HL-60/S4 treated with retinoic acid at 250 ng/mL for 4 days and 3 days (cell line): ENCODE data around the gene JUN.

Experiments
- in situ Hi-C: fragments of 300-500 bp; cut with MboI; formaldehyde crosslinking; loops from 2 replicates; pipeline ENCODE4 v1.7.0; 2022; ENCODE audit warnings: low sequenced_read_pairs

Gene JUN

DNA sequence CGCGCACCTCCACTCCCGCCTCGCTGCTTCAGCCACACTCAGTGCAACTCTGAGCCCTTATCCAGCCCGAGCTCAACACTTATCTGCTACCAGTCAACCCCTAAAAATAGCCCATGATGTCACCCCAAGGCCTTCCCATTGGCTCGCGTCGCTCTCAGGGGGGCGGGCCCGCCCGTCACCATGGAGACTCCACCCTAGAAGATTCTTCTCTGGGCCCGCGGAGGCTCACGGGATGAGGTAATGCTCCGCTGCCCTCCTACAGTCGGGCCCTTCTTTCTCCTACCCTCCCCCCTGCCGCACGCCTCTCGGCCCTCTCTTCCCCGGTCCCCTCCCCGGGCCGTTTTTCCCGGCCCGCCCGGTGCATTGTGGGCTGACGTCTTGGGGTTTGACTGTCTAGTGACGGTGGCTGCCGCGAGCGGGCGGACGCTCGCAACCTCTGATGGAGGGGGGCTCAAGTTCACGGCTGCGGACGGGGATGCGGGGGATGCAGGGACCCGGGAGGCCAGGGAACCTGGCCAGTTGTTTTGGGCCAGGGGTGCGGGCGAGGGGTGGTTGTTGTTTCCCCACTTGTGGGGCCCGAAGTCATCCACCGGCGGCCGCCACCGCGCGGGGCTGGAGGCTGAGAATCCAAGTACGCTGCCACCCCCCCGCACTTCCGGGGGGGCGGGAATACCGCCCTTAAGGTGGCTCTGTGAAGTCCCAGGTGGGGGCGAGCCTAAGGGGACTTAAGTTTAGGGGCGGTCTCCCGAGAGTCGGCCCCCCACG lies at the start of gene JUN:
Gene JUN, minus strand, starts transcription at position 55 of the 765 bp plus-strand sequence. CDS start 977 bp downstream, outside the sequence.
- in situ Hi-C loops: loop anchor here (25.0 kb wide), 1 partner anchor 503 kb away; the partner anchor contains the start of gene FGGY

DNA sequence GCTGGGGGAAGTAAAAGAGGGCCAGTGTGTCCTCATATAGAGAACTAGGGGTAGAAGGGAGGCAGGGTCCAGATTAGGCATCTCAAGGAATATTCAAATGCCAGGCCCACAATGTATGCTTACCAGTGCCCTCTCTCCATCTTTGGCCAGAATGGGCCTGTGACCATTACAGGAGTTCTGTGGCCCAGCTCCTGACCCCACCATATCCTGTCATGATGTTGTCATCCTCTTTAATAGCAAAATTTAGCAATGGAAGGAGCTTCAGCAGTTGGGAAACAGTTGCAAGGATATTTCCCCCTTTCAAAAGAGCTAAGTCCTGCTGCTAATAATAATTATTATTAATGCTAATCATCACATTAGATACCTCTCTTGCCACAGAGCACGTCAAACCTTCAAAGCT lies 49.3 kb upstream of the JUN start:
- in situ Hi-C loops: no loop called here

DNA sequence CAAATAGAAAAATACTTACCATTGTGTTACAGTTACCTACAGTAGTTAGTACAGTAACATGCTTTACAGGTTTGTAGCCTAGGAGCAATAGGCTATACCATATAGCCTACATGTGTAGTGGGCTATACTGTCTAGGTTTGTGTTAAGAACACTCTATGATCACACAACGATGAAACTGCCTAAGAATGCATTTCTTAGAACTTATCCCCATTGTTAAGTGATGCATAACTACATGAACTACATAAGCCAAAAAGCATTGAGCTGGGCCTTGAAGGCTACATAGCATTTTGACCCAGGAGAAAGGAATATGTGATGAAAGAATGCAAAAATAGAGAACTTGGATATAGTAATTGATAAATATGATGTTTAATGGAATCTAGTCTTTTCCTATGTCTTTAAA lies 46.4 kb upstream of the JUN start:
- in situ Hi-C loops: no loop called here

DNA sequence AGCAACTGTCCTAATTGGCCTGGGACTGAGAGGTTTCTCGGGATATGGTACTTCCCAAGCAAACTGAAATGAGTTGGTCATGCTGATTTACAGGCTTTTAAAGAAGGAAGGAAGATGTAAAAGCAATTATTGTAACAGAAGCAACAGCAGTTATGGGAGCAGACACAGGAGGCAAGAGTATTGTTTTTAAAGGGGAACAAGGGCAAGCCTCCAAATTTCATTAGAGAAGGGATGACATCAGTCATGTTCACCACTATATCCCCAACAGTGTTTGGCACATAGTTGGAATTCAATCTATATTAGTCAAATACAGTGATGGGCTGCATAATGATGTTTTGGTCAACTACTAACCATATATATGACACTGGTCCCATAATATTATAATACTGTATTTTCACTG lies 46.0 kb upstream of the JUN start:
- in situ Hi-C loops: no loop called here

DNA sequence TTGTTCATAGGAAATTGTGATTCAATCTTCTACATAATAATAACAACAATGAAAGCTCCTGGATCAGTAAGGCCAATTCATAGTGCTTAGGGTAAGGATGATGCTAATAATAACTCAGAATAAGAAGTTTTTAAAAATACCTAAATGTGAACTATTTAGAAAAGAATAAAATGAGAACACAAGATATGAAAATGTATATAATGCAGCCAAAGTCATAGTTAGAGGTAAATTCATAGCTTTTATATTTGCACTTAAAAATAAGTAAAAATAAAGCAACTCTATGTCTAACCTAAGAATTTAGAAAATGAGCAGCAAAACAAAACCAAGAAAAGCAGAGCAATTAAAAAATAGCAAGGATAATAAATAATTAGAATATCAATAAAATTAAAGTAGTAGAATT lies 43.5 kb upstream of the JUN start:
- in situ Hi-C loops: no loop called here

DNA sequence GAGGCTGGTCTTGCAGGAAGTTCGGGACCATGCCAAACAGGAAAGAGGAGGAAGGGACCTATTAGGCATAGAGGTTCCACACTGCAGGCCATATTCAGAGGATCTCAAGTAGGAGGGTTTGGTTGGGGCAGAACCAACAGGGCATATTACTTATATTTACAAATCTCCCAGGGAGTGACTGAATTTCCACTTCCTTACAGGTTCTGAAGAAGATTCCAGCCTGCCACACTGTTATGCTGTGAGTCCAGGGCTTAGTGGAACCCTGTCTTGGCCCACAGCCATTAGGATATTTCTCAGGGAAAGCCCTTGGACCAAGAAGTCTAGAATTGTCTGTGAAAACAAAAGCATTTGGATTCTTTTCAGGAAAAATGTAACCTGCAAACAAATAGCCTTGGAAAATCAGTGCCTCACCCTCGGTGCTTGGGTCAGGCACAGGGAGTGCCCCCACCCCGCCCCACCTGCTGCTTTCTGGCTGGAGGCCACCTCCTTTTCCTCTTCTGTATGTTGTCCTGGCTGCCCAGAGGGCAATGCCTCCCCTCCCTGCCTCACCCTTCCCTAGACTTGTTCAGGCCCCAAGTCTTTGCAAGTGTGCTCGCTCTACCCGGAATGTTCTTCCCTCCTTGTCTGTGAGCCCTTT lies 41.0 kb upstream of the JUN start:
- in situ Hi-C loops: no loop called here

DNA sequence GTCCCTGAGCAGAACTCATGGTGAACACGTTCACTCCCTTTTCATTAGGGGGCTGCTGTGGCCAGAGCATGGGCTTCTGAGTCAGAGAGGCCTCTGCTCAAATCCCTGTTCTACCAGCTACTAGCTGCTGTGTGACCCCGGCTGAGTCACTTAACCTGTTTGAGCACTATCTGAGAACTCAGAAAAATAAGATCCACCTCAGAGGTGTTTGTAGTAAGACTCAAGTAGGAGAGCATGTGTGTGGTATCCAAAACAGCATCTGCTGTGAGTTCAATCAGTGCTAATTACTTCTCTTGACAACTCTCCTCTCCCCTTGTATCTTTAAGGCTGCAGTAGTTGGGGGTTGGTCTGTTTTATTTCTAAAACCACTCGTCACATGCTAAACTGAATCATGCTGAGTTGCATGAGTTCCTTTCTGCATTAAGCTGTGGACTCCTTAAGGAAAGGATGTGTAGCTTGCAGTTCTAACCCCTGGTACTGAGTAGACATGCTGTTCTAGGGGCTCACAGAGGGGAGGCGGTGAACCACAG lies 39.7 kb upstream of the JUN start:
- in situ Hi-C loops: no loop called here

DNA sequence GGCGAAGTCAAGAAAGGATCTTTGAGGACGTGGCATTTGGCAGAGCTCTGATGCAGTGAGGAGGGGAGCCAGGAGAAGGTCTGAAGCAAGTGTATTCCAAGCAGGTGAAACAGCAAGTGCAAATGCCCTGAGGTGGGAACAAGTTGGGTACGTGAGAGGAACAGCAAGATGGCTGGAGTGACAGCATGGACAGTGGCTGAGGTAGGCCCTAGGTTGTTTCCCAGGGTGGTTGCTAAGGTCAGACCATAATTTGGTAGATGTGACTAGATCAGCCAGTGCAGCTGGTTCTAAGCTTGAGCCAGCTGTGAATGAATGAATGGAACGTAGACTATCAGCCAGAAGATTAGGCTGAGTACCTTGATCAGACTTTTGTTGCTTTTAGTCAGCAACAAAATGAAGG lies 37.5 kb upstream of the JUN start:
- in situ Hi-C loops: no loop called here

DNA sequence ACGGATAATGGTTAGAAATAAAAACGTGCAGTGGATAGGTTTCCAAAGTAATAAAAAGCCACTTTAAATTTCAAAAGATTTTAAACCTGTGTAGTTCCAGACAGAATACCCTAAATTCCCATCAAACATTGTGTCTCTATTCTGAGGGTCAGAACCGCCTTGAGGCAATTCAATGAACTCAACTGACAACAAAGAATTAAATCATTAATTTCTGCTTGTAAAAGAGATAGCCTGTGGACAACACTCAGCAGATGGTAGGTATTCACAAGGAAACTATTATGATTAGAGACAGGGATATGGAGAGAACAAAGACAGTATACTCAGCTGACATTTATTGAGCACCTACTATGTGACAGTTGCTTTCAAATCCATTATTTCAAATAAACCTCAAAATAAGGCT lies 35.1 kb upstream of the JUN start:
- in situ Hi-C loops: no loop called here

DNA sequence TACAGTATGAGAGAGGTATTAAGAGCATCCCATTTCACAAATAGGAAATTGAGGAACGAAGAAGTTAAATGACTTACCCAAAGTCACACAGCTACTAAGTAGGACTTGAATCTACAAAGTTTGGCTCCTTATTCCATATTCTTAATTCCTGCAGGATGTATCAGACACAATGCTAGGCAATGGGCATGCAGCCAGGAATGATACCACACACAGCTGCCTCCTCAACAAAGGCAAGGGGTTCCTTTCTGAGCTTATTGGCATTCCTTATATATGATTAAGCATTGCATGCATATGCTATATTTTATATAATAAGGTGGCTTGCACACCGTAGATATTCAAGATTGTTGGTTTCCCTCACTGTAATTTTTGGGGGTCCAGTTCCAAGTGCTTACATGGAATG lies 34.2 kb upstream of the JUN start:
- in situ Hi-C loops: no loop called here

DNA sequence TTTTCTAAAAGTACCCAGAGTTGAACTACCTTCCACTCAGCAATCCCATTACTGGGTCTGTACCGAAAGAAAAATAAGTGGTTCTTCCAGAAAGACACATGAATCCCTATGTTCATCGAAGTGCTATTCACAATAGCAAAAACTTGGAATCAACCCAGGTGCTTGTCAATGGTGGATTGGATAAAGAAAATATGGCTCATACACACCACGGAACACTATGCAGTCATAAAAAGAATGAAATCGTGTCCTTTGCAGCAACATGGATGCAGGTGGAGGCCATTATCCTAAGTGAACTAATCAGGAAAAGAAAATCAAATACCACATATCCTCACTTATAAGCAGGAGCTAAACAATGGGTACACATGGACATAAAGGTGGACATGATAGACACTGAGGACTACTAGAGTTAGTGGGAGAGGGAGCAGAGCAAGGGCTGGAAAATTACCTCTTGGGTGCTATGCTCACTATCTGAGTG lies 32.9 kb upstream of the JUN start:
- in situ Hi-C loops: no loop called here

DNA sequence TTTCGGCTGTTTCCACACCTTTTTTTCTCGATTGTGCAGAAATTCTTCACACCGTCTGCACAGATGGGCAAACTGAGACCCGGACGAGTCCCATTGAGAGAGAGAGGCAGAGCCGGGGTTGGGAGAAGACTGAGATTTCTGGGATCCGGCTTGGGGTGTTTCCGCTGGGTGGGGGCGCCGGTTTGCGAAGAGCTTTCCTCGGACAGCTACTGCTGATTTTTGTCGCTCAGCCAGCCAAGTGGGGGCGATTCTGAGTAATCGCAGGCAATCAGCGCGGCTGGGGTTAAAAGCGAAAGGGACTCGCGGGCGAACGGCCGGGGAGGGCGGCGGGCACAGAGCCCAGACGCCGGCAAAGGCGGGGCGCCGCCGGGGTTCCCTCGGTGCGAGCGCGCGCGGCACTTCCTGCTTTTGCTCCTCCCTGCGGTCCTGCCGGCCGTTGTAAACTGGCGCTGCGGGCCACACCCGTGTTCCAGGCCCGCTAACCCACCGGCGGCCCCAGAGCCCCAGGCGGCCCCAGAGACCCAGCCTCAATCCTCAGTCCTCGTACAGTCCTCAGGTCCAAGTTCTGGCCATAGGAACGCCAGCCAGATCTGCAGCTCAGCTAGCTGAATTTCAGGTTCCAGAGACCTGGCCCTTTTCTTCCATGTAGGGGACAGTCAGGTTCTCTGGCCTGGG lies 32.4 kb upstream of the JUN start:
- in situ Hi-C loops: no loop called here

DNA sequence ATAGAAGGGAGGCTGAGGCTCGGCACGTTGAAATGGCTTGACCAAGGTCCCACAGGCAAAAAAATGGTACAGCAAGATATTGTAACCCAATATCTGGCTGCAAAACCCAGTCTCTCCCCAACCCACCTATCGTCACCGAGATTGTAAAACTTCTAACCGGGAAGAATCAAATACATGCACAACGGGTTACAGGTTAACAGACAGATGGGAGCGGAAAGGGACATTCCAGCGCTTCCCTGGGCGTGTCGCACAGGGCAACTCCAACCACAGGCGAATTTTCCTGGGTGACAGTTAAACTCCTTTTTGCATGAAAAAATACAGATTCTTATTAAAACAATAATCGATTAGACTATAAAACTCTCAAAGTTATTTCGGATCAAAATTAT lies 31.8 kb upstream of the JUN start:
- in situ Hi-C loops: no loop called here

DNA sequence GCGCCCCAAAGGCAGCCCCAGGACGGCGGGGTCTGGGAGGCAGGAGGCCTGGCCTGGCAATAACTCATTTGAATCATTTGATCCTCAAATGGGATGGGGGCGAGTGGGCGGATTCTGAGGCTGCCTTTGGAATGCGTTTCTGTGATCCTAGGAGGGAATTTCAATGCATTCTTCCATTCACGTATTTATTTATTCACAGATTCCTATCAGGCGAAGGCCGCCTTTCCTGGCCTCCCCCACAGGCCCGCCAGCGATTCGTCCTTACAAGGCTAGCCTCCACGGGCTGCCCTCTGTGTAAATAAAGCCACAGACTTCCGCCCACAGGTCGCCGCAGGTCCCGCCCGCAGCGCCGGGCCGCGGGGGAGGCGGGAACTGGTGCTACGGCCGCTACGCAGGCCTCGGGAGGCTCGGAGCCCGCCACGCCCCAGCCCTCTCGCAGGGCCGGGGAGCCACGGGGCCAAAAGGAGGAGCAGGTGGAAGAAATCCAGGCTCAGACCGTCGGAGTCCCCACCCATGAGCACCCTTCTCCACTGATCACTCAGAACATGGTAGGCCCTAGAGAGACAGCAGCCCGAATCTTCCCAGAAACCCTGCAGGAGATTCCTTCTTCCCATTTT lies 31.3 kb upstream of the JUN start:
- in situ Hi-C loops: no loop called here

DNA sequence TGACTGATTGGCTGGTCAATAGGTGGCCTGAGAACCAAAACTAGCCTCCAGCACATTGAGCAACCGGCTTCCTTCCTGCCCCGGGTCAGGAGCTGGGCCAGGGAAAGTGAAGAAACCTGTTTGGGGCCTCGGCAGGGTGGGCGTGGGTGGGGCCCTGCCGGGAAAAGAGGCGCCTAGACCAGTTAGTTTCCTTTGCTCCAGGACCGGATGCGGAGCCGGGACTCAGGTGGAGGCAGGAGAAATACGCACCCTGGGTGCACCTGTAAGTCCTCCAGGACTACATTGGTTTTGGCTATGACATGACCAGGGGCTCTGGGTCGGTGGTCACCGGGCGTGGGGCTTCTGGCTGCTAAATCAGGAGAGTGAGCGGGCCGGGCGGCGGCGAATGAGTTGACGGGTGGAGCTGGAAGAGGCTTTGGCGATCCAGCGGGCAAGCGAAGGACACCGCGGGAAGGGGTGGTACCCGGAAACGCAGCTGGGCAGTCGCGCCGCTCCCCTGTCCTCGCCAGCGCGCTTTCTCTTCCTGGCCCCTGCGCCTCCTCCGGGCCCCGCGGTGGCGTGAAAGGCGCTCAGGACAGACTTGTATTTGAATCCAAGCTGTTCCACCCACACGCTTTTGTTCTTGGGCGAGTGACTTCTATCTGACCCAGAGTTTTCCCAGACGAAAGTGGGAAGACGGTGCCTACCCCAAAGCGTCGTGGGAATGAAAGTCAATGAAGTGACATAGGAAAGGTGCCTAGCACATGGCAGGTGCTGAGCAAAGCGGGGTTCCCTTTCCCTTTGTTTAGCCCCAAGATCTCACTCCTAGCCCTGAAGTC lies 30.6 kb upstream of the JUN start:
- in situ Hi-C loops: no loop called here

DNA sequence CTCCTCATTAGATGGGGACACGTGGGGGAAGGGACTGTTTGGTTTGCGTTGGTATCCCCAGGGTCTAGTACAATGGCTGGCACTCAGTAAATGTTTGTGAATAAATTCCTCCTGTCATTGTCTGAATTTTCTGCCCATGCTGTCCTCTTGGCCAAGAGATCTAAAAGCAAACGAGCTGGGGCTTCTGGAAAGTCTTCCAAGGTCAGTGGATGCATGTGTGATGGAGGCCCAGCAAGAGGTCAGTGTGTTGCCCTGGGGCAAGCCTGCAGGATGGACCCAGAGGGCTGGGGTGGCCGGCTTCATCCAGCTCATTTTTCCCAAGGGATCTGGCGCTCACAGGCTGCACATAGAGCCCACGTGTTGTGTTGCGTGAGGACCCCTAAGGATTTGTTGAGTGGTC lies 30.0 kb upstream of the JUN start:
- in situ Hi-C loops: no loop called here

DNA sequence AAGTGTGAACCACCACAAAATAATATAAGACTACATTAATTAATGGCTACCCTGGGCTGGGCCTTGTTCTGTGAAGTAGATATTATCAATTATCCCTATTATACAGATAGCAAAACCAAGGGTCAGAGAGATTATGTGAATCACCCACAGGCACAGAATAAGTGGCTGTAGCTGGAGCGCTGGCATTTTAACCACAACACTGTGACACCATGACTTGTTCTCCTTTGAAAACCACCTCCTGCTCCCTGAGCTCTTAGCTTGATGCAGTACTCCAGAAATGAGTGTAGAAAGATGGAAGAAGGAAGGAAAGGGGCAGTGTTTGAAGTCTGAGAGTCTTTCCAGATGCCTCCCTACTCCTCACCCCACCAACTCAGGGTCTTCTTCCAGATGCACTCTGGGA lies 29.5 kb upstream of the JUN start:
- in situ Hi-C loops: no loop called here

DNA sequence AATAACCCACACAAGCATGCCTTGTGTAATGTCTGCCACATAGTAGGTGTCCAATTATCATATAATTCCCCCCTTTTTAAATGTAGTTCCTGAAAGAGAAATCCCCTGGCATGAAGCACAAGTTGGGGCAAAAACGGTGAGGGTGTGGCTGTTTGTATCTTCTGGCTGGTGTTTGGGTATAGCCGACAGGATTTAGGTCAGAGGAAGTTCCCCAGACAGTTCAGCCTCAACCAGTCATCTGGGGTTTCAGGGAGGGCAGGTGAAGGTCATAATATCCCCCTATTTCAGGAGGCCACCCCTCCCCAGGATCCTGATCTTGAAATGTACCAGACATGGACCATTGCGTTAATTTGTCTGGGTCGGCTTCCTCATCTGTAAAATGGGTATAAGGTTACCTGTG lies 29.1 kb upstream of the JUN start:
- in situ Hi-C loops: no loop called here

DNA sequence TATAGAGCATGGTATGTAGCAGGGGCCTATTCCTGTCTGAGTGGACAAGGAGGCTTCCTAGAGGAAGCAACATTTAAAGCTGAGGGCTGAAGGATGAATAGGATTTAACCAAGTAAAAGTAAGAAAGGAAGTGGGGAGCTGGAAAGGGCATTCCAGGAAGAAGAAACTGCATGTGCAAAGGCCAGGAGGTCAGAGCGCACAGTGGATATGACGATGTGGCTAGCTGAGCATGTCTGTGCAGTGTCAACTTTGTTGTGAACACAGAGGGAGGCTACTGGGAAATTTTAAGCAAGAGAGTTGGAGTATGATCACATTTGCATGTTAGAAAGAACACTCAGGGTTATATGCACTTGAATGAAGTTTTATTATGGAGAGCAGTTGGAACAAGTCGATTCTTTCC lies 28.6 kb upstream of the JUN start:
- in situ Hi-C loops: no loop called here

DNA sequence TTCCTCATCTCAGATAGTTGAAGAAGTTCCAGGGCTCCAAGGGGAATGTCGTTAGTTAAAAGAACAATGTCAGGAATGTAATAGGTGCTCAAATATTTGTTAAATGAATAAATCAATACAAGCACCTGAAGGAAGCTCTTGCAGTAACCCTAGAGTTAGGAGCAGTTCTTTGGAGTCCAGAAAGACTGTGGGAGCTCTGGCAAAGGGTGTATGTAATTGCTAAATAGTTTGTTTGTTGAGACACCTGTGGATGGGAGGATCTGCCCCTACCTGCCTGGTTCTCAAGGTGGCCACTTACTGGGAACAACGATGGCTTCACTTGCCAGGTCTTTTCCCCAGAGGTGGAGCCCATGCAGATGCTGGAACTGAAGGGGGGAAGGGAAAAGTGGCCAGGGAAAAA lies 27.5 kb upstream of the JUN start:
- in situ Hi-C loops: no loop called here
